Large intestine (tissue), 3 donors: ENCODE data around the gene BBOX1. TPM values are rescaled to one million over a fixed set of nuclear protein-coding genes. Genes with fewer than 3 reads are reported as not detected.

ENCODE experiments used
- DNase-seq, 2 donors: peaks; one replicate each; pipeline versions ENCODE4 v3.0.0 to v3.0.0-alpha.2; 2013
- H3K27ac ChIP-seq: one replicate; pipeline ENCODE4 v1.5.1; 2013; ENCODE audit warnings: low read length
- H3K27me3 ChIP-seq: 2 replicates; pipeline ENCODE4 v1.6.1; 2013; ENCODE audit warnings: low read length; ENCODE audit not compliant: control insufficient read depth, insufficient read depth
- H3K36me3 ChIP-seq: 2 replicates; pipeline ENCODE4 v1.6.1; 2013; ENCODE audit warnings: low read length; ENCODE audit not compliant: control insufficient read depth, insufficient read depth
- H3K4me1 ChIP-seq: one replicate; pipeline ENCODE4 v1.6.1; 2013; ENCODE audit warnings: low read length; ENCODE audit not compliant: control insufficient read depth, insufficient read depth
- H3K4me3 ChIP-seq: one replicate; pipeline ENCODE4 v1.5.1; 2013; ENCODE audit warnings: low read length
- H3K9me3 ChIP-seq: one replicate; pipeline ENCODE4 v1.6.1; 2013; ENCODE audit warnings: mild to moderate bottlenecking, low read depth, low read length, moderate library complexity; ENCODE audit not compliant: control insufficient read depth
- WGBS: methylation state at CpG from one replicate; pipeline ENCODE4 v1.1.5; 2013; ENCODE audit warnings: low lambda C conversion rate; ENCODE audit not compliant: insufficient coverage; 5-methylcytosine and 5-hydroxymethylcytosine counted together
- polyA plus RNA-seq: library from polyadenylated mRNA; unstranded; fragments of 120-200 nt; gene quantifications from one replicate; pipeline ENCODE4 v1.2.1, GENCODE V29; 2013

BBOX1 gene
- polyA plus RNA-seq, 1 donor: 0.96 TPM

GRCh38 chr11:27004103-27004502, 36.5 kb upstream of the BBOX1 start:
- Histone ChIP-seq H3K9me3 (no peaks in the 10 kb centered on the region), H3K4me1 (no peaks in the 10 kb centered on the region), H3K36me3 (no peaks in the 10 kb centered on the region), H3K27ac (no peak overlapping the region), H3K27me3 (no peaks in the 10 kb centered on the region), H3K4me3 (no peak overlapping the region)
- no CpG with 5 or more reads among the region's 2 CpGs for WGBS
- DNase-seq: no peak

DNA sequence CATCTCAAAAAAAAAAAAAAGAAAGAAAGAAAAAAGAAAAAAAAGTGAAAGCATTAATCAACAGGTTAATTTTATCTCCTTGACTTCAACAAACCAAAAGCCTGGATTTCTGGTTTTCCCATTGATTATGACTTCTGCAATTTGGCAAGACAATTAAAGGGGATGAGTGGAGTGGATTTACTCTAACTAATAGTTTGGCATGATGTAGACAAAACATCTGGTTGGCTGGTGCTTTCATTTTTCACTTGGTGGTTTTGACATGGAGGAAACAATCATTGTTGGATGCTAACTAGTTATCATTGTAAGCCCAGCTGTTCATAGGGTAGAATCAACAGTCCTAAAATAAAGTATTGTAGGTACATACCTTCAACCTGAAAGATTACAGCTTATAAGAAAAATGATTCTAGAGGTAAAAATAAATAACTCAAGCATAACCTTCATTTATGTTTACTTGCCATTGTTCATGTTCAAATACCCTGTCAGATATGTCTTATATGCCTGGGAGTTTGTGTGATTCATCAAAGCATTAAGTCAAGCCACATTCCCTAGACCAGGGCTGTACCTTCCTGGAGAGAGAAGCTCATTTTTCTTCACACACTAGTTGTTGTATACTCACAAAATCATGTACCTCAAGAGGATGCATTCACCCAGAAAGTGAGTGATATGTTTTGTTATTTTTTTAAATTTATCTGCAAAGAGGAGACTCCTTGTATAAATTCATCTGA, 31.6 kb upstream of the BBOX1 start:
- no peak for DNase-seq
- H3K27me3 ChIP-seq: no peaks in the 10 kb centered on the region
- H3K36me3 ChIP-seq: no peaks in the 10 kb centered on the region
- no peaks in the 10 kb centered on the region for H3K9me3 ChIP-seq
- no peak overlapping the region for H3K27ac ChIP-seq
- H3K4me1 ChIP-seq: peaks cover 2% of the 10 kb centered on the region
- no peak overlapping the region for H3K4me3 ChIP-seq

DNA sequence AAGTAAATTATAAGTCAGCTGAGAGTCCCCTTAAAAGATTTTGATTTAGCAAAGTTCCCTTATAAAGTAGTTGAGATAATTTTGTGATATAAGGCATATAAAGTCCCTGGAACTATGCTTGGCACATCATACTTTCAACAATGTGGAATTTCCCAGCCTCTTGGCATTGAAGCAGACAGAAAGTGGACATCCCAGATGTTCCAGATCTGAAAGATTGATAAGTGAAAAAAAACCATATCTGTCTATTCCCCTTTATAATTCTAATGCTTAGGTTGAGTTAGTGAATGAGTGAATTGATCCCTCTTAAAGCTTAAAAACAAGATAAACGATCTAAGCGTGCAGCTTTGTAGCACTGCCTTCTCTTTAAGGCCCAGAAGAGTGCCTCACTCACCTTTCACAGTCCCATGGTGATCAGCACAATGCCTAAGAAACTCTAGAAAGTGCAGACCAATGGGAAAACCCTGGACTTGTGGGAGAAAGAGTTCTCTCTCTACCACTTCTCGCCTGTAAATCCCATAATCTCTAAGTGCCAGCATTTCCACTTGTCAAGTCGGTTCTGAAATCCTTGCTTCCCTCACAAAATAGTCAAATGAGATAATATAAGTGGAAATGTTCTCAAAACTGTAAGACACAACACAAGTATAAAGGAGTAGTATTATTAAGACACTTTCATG, 28.9 kb upstream of the BBOX1 start:
- H3K4me1 ChIP-seq: peaks cover 2% of the 10 kb centered on the region
- H3K4me3 ChIP-seq: no peak overlapping the region
- H3K27me3 ChIP-seq: no peaks in the 10 kb centered on the region
- H3K9me3 ChIP-seq: no peaks in the 10 kb centered on the region
- H3K27ac ChIP-seq: no peak overlapping the region
- 80% methylated on average over 1 of the region's 4 CpGs for WGBS
- no peak for DNase-seq
- no peaks in the 10 kb centered on the region for H3K36me3 ChIP-seq

- Histone ChIP-seq H3K36me3 (no peaks in the 10 kb centered on the region), H3K27ac (no peak overlapping the region), H3K9me3 (no peaks in the 10 kb centered on the region), H3K4me1 (peaks cover 2% of the 10 kb centered on the region), H3K27me3 (no peaks in the 10 kb centered on the region), H3K4me3 (no peak overlapping the region)
- 0% methylated on average over 1 of the region's 4 CpGs for WGBS
- peak in 1 of 2 donors; percentile 41 for DNase-seq
Measured at GRCh38 chr11:27012234-27012921, 28.2 kb upstream of the BBOX1 start.

DNA sequence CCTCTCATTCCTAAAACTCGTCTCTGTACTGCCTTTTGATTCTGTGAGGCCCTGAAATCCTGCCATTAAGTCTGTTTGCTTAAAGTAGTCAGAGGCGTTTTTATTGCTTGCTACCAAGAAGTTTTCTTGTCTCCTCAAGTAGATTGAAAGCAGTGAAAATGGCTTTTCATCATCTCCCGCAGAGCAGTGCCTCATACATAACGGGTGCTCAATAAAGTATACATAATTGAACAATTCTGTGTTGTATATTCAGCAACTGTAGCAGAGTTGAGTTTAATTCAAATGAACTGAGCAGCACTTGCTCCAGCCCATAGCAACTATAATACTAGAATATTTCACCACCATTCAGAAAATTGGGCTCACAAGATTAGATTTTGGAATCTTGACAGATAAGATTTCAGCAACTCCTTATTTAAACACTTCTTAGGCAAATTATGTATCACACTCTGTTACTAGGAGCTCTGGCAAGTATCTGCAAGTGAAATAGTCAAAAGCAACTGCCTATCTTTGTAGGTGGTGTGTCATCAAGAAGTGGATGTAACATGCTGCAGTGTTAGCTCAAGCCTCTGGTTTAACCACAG, 26.7 kb upstream of the BBOX1 start:
- Histone ChIP-seq H3K4me3 (no peak overlapping the region), H3K36me3 (no peaks in the 10 kb centered on the region), H3K27ac (no peak overlapping the region), H3K9me3 (no peaks in the 10 kb centered on the region), H3K27me3 (no peaks in the 10 kb centered on the region), H3K4me1 (peaks cover 2% of the 10 kb centered on the region)
- WGBS: no CpG with 5 or more reads among the region's 4 CpGs
- no peak for DNase-seq

DNA sequence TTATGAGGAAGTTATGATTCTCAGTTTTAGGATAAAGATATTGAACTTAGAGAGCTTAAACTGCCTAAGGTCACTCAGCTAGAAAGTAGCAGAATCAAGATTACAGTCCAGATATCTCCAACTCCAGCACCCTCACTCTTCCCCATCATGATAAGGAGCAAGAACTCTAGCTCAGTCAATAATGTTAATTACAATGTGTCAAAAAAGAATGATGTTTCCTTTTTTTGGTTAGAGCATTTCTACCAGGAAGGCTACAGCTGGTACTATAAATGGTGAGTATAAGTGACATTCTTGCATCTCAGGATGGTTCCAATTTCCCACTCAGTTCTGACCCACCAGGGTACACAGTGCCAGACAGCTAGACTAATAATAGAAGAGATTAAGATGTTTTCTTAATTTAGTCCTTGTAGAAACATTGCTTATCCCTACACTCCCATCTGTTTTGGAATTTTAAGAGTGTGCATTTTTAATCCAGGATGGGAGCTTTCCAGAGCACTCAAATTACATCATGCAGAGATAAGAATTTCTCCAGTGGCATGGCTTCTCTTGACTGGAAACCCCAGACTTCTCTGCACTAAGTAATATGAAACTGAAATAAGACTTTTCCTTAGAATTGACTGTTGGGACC, 21.6 kb upstream of the BBOX1 start:
- H3K27me3 ChIP-seq: no peaks in the 10 kb centered on the region
- H3K27ac ChIP-seq: no peak overlapping the region
- no peak for DNase-seq
- no peaks in the 10 kb centered on the region for H3K9me3 ChIP-seq
- H3K36me3 ChIP-seq: no peaks in the 10 kb centered on the region
- no peak overlapping the region for H3K4me3 ChIP-seq
- no peaks in the 10 kb centered on the region for H3K4me1 ChIP-seq

DNA sequence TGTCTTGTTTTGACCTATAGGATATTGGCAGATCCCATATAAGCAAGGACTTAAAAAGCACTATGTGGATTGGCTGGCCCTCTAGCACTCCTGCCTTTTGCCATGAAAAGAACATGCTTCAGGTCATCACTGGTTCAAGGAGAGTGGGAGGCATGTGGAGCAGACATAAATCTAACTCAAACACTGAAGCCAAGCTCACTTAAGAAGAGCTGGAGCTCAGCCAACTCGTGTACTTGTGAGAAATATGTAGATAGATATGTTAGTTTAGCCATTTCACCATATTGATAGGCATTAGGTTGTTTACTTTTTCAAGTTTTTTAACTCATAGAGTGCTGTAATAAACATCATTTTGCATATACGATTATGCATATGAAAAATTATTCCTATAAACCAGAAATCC, 19.9 kb upstream of the BBOX1 start:
- no peak for DNase-seq
- Histone ChIP-seq H3K36me3 (no peaks in the 10 kb centered on the region), H3K4me3 (no peak overlapping the region), H3K27me3 (no peaks in the 10 kb centered on the region), H3K27ac (no peak overlapping the region), H3K4me1 (peaks cover 3% of the 10 kb centered on the region), H3K9me3 (no peaks in the 10 kb centered on the region)
- WGBS: no CpG with 5 or more reads among the region's 2 CpGs

DNA sequence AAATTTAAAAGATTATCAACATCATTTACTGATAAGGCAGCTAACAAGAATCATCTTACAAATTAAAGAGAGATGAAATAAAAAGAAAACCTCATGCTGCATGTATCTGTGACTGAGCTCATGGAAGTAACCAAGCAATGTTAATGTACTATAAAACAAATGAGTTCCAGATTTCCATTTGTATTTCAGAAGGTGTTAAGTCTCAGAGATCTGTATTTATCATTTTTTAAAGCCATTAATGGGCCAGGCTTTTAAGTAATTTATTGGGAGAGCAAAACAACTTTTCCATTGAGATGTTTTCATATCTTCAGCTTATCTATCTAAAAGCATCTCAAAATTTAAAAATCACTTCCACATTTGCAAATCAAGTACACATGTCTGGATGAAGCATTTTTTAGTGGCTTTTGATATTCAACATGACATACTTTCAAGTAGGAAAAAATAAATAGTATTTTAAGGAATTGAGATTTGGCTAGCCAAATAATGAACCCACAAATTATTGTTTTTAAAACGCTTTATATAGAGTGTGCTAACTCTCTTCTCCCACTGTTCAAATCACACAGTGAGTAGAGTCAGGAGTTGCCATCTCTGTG, 17.9 kb upstream of the BBOX1 start:
- H3K27me3 ChIP-seq: no peaks in the 10 kb centered on the region
- H3K4me1 ChIP-seq: peaks cover 6% of the 10 kb centered on the region
- H3K36me3 ChIP-seq: no peaks in the 10 kb centered on the region
- DNase-seq: no peak
- H3K9me3 ChIP-seq: no peaks in the 10 kb centered on the region
- H3K4me3 ChIP-seq: no peak overlapping the region
- WGBS: 100% methylated on average over 1 of the region's 1 CpG
- H3K27ac ChIP-seq: no peak overlapping the region

DNA sequence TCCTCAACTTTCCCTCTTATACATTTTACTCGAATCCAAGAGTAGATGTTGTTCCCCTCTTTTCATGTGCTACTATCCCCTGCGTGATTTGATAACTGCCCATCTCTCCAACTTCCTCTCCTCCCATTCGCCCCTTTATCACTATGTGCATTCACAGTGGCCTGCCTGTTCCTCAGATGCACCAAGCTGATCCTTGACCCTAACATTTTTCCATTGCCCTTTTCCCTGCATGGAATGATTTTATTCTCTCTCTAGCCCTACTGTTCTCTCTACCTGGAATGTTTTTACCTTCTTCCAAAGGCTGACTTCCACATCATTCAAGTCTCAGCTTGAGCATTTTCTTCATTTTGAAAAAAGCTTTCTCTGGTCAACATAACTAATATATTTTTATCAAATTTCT, 15.8 kb upstream of the BBOX1 start:
- H3K9me3 ChIP-seq: no peaks in the 10 kb centered on the region
- H3K27ac ChIP-seq: no peak overlapping the region
- H3K27me3 ChIP-seq: no peaks in the 10 kb centered on the region
- H3K4me1 ChIP-seq: peaks cover 6% of the 10 kb centered on the region
- DNase-seq: no peak
- 100% methylated on average over 1 of the region's 3 CpGs for WGBS
- no peaks in the 10 kb centered on the region for H3K36me3 ChIP-seq
- H3K4me3 ChIP-seq: no peak overlapping the region
